Kidney epithelial cell (primary cell): ENCODE data around the gene TNKS1BP1. TPM values are rescaled to one million over a fixed set of nuclear protein-coding genes. Genes with fewer than 3 reads are reported as not detected.

Experiments used
- DNase-seq: peaks from one replicate; pipeline ENCODE4 v3.0.0-alpha.2; 2010; ENCODE audit warnings: low read depth
- H3K27me3 ChIP-seq: 2 replicates; pipeline ENCODE4 v1.6.0; 2011; ENCODE audit warnings: low read length; ENCODE audit not compliant: control insufficient read depth, insufficient read depth
- H3K36me3 ChIP-seq: 2 replicates; pipeline ENCODE4 v1.5.1; 2011; ENCODE audit warnings: low read length; ENCODE audit not compliant: control insufficient read depth, insufficient read depth
- H3K4me3 ChIP-seq: 2 replicates; pipeline ENCODE4 v1.5.1; 2011; ENCODE audit warnings: low read depth, mild to moderate bottlenecking, control low read depth, low read length
- CTCF ChIP-seq: IDR thresholded peaks from 2 replicates; pipeline ENCODE4 v1.5.1; 2011; ENCODE audit warnings: mild to moderate bottlenecking, moderate library complexity, low read length, control low read depth, inconsistent platforms; ENCODE audit not compliant: insufficient read depth, poor library complexity, severe bottlenecking
- total RNA-seq: library from RNA; depleted of rRNA; stranded (reverse); fragments of >200 nt; gene quantifications from 2 replicates; pipeline ENCODE4 v1.2.3, GENCODE V29; 2015

The TNKS1BP1 gene
- total RNA-seq, 1 donor from 2014 or later = 93.2 TPM

GRCh38 chr11:57359896-57360690, 35.3 kb upstream of the TNKS1BP1 start:
- no peak for DNase-seq
- Histone ChIP-seq H3K4me3 (no peak overlapping the region), H3K36me3 (no peaks in the 10 kb centered on the region), H3K27me3 (no peaks in the 10 kb centered on the region)
- TF ChIP-seq CTCF = no peak

GRCh38 chr11:57359396-57359795, 34.6 kb upstream of the TNKS1BP1 start:
- Histone ChIP-seq H3K36me3 (no peaks in the 10 kb centered on the region), H3K27me3 (no peaks in the 10 kb centered on the region), H3K4me3 (no peak overlapping the region)
- DNase-seq = no peak
- TF ChIP-seq CTCF = no peak

GRCh38 chr11:57358991-57359390, 34.2 kb upstream of the TNKS1BP1 start:
- Histone ChIP-seq H3K36me3 (no peaks in the 10 kb centered on the region), H3K27me3 (no peaks in the 10 kb centered on the region), H3K4me3 (no peak overlapping the region)
- TF ChIP-seq CTCF = no peak
- no peak for DNase-seq

GRCh38 chr11:57358543-57358961, 33.8 kb upstream of the TNKS1BP1 start:
- DNase-seq = no peak
- no peaks in the 10 kb centered on the region for H3K27me3 ChIP-seq
- no peak overlapping the region for H3K4me3 ChIP-seq
- TF ChIP-seq CTCF = no peak
- no peaks in the 10 kb centered on the region for H3K36me3 ChIP-seq

GRCh38 chr11:57357856-57358255, 33.1 kb upstream of the TNKS1BP1 start:
- Histone ChIP-seq H3K36me3 (no peaks in the 10 kb centered on the region), H3K27me3 (peaks cover under 1% of the 10 kb centered on the region), H3K4me3 (no peak overlapping the region)
- no peak for TF ChIP-seq CTCF
- DNase-seq = no peak

GRCh38 chr11:57357310-57357709, 32.6 kb upstream of the TNKS1BP1 start:
- no peak for TF ChIP-seq CTCF
- Histone ChIP-seq H3K36me3 (no peaks in the 10 kb centered on the region), H3K27me3 (peaks cover 2% of the 10 kb centered on the region), H3K4me3 (no peak overlapping the region)
- no peak for DNase-seq
